ENCODE results near the gene SLC22A5.

DNA sequence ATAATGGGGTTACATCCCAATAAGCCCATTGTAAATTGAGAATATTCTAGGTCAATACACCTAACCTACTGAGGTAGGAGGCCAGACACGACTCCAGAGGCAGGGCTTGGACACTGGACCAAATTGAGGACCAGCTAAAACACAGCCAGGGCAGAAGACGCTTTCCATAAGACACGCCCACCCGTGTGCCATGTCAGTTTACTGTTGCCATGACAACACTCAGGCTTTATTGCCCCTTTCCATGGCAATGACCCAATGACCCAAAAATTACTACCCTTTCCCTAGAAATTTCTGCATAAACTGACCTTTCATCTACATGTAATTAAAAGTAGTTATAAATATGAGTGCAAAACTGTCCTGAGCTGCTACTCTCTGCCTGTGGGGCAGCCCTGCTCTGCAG is 43.8 kb upstream of the SLC22A5 start:
- TF ChIP-seq EZH2 (IDR thresholded peaks at IDR 0.05; ENCODE audit: low read depth), result no peak
- TF ChIP-seq, protein P1, sequence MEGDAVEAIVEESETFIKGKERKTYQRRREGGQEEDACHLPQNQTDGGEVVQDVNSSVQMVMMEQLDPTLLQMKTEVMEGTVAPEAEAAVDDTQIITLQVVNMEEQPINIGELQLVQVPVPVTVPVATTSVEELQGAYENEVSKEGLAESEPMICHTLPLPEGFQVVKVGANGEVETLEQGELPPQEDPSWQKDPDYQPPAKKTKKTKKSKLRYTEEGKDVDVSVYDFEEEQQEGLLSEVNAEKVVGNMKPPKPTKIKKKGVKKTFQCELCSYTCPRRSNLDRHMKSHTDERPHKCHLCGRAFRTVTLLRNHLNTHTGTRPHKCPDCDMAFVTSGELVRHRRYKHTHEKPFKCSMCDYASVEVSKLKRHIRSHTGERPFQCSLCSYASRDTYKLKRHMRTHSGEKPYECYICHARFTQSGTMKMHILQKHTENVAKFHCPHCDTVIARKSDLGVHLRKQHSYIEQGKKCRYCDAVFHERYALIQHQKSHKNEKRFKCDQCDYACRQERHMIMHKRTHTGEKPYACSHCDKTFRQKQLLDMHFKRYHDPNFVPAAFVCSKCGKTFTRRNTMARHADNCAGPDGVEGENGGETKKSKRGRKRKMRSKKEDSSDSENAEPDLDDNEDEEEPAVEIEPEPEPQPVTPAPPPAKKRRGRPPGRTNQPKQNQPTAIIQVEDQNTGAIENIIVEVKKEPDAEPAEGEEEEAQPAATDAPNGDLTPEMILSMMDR (conservative IDR thresholded peaks at IDR 0.05), result no peak
